Fibroblast of lung (primary cell): ENCODE data around the gene CRIP3. TPM values are rescaled to one million over a fixed set of nuclear protein-coding genes. Genes with fewer than 3 reads are reported as not detected.

Source experiments
- DNase-seq, 2 donors: peaks; one replicate each; pipeline versions ENCODE4 v3.0.0 to v3.0.0-alpha.2; 2010; ENCODE audit warnings: low read depth in 2 of 2
- H2AFZ ChIP-seq: 2 replicates; pipeline ENCODE4 v1.5.1; 2012; ENCODE audit warnings: low read length, control low read depth, inconsistent platforms
- H3K27ac ChIP-seq: 2 replicates; pipeline ENCODE4 v1.5.1; 2011; ENCODE audit warnings: low read length, control low read depth; ENCODE audit not compliant: insufficient read depth
- H3K27me3 ChIP-seq: 2 replicates; pipeline ENCODE4 v1.5.1; 2011; ENCODE audit warnings: mild to moderate bottlenecking, low read length; ENCODE audit not compliant: control insufficient read depth, insufficient read depth
- H3K36me3 ChIP-seq: 2 replicates; pipeline ENCODE4 v1.5.1; 2011; ENCODE audit warnings: low read length; ENCODE audit not compliant: control insufficient read depth, insufficient read depth
- H3K4me1 ChIP-seq: 2 replicates; pipeline ENCODE4 v1.5.1; 2011; ENCODE audit warnings: low read length; ENCODE audit not compliant: control insufficient read depth, insufficient read depth; ENCODE audit errors: extremely low read depth
- H3K4me2 ChIP-seq: 2 replicates; pipeline ENCODE4 v1.5.1; 2011; ENCODE audit warnings: low read length, control low read depth; ENCODE audit not compliant: insufficient read depth; ENCODE audit errors: extremely low read depth
- H3K4me3 ChIP-seq, 4 experiments: fragments of 200-600 bp in 1 of 4; sonication (generic) in 1 of 4; replicated peaks in 1 of 4; 2 replicates each; pipeline ENCODE4 v1.5.1; 2011 to 2016; ENCODE audit warnings: low read length in 4 of 4, low read depth in 3 of 4, mild to moderate bottlenecking in 3 of 4, control low read depth in 2 of 4, inconsistent platforms in 1 of 4, mixed read lengths in 1 of 4; ENCODE audit not compliant: insufficient read depth in 1 of 4; ENCODE audit errors: control extremely low read depth in 1 of 4
- H3K79me2 ChIP-seq: 2 replicates; pipeline ENCODE4 v1.5.1; 2012; ENCODE audit warnings: mild to moderate bottlenecking, low read length, inconsistent platforms; ENCODE audit not compliant: control insufficient read depth, insufficient read depth
- H3K9ac ChIP-seq: 2 replicates; pipeline ENCODE4 v1.5.1; 2011; ENCODE audit warnings: mild to moderate bottlenecking, low read length, control low read depth; ENCODE audit not compliant: insufficient read depth
- H3K9me3 ChIP-seq: 2 replicates; pipeline ENCODE4 v1.5.1; 2012; ENCODE audit warnings: low read depth, low read length; ENCODE audit not compliant: control insufficient read depth, insufficient read depth
- H4K20me1 ChIP-seq: 2 replicates; pipeline ENCODE4 v1.5.1; 2011; ENCODE audit warnings: low read length; ENCODE audit not compliant: control insufficient read depth, insufficient read depth; ENCODE audit errors: extremely low read depth
- CTCF ChIP-seq, 2 donors: IDR thresholded peaks in 1 of 2; conservative IDR thresholded peaks in 1 of 2; 1 replicate in 1 of 2; 2 replicates in 1 of 2; pipeline ENCODE4 v1.5.1; 2011 to 2012; ENCODE audit warnings: low read length in 2 of 2, control low read depth in 1 of 2, inconsistent platforms in 1 of 2, low read depth in 1 of 2, mild to moderate bottlenecking in 1 of 2
- EZH2 ChIP-seq: IDR thresholded peaks from 2 replicates; pipeline ENCODE4 v1.5.1; 2012; ENCODE audit warnings: low read length, control low read depth, mild to moderate bottlenecking; ENCODE audit errors: missing control alignments
- polyA plus RNA-seq, 2 donors: library from polyadenylated mRNA; depleted of rRNA in 1 of 2; stranded (reverse) in 1 of 2; unstranded in 1 of 2; fragments of >200 nt; gene quantifications; 2 replicates each; pipeline ENCODE4 v1.2.1, GENCODE V29; 2011 to 2012; ENCODE audit warnings: missing spikeins in 1 of 2
- total RNA-seq: library from RNA; depleted of rRNA; stranded (reverse); fragments of >200 nt; gene quantifications from 2 replicates; pipeline ENCODE4 v1.2.1, GENCODE V29; 2014

CRIP3 gene
- total and polyA plus RNA-seq, 2 donors (not counting 1 experiment from before 2014, with no cell fraction given), result not detected

GRCh38 chr6:43271944-43272343 is 36.7 kb downstream of the CRIP3 start:
- Histone ChIP-seq H3K9ac (no peak overlapping the region), H3K79me2 (no peaks in the 10 kb centered on the region), H3K36me3 (no peaks in the 10 kb centered on the region), H4K20me1 (no peaks in the 10 kb centered on the region), H3K4me3 (no peak overlapping the region), H3K27me3 (peaks cover 53% of the 10 kb centered on the region), H3K27ac (no peak overlapping the region), H3K4me2 (no peak overlapping the region), H3K9me3 (no peaks in the 10 kb centered on the region), H2AFZ (no peak overlapping the region), H3K4me1 (peaks cover 3% of the 10 kb centered on the region)
- no peak for TF ChIP-seq EZH2
- TF ChIP-seq CTCF (conservative IDR thresholded peaks at IDR 0.05 in 1 of 2, IDR thresholded peaks at IDR 0.05 in 1 of 2; ENCODE audit: low read depth in 1 of 2, low read length in 2 of 2), result no peak
- no peak for DNase-seq

GRCh38 chr6:43271103-43271815 is 37.4 kb downstream of the CRIP3 start:
- no peaks in the 10 kb centered on the region for H3K9me3 ChIP-seq
- peaks cover 3% of the 10 kb centered on the region for H3K4me1 ChIP-seq
- no peaks in the 10 kb centered on the region for H3K79me2 ChIP-seq
- no peak for TF ChIP-seq CTCF (conservative IDR thresholded peaks at IDR 0.05 in 1 of 2, IDR thresholded peaks at IDR 0.05 in 1 of 2; ENCODE audit: low read depth in 1 of 2, low read length in 2 of 2)
- no peak for TF ChIP-seq EZH2
- no peaks in the 10 kb centered on the region for H3K36me3 ChIP-seq
- H2AFZ ChIP-seq, result no peak overlapping the region
- no peak overlapping the region for H3K27ac ChIP-seq
- no peak for DNase-seq
- no peak overlapping the region for H3K4me2 ChIP-seq
- H3K9ac ChIP-seq, result no peak overlapping the region
- no peak overlapping the region for H3K4me3 ChIP-seq
- H3K27me3 ChIP-seq, result peaks cover 54% of the 10 kb centered on the region
- no peaks in the 10 kb centered on the region for H4K20me1 ChIP-seq

- Histone ChIP-seq H3K79me2 (no peaks in the 10 kb centered on the region), H3K4me1 (peaks cover 3% of the 10 kb centered on the region), H2AFZ (no peak overlapping the region), H3K27me3 (peaks cover 49% of the 10 kb centered on the region), H3K36me3 (no peaks in the 10 kb centered on the region), H3K4me2 (peak overlapping the region; percentile 4), H3K27ac (no peak overlapping the region), H3K4me3 (peak overlapping the region in 2 of 4 experiments; percentile 17 to 42), H3K9ac (no peak overlapping the region), H4K20me1 (no peaks in the 10 kb centered on the region), H3K9me3 (no peaks in the 10 kb centered on the region)
- DNase-seq, result no peak
- TF ChIP-seq EZH2, result peak; percentile 72
- TF ChIP-seq CTCF (conservative IDR thresholded peaks at IDR 0.05 in 1 of 2, IDR thresholded peaks at IDR 0.05 in 1 of 2; ENCODE audit: low read depth in 1 of 2, low read length in 2 of 2), result no peak
Measured at GRCh38 chr6:43269273-43270007, 39.2 kb downstream of the CRIP3 start.
